Measurements from ENCODE around the gene KLHL6.

The KLHL6 gene

GRCh38 chr3:183542355-183542754 lies 13.2 kb downstream of the KLHL6 start:
- H3K9ac ChIP-seq (ENCODE audit: low read length), result no peak overlapping the region
- H3K36me3 ChIP-seq (ENCODE audit: control insufficient read depth, insufficient read depth, low read length), result no peaks in the 10 kb centered on the region
- no peaks in the 10 kb centered on the region for H3K9me3 ChIP-seq (ENCODE audit: control insufficient read depth, insufficient read depth, low read depth, low read length)
- peaks cover 3% of the 10 kb centered on the region; the same call in 1 of the 2 replicates for H3K27me3 ChIP-seq (ENCODE audit: control insufficient read depth, insufficient read depth, low read length)
- H3K27ac ChIP-seq (ENCODE audit: low read depth, low read length), result no peak overlapping the region
- peaks cover 9% of the 10 kb centered on the region; the same call in 1 of the 2 replicates for H3K4me1 ChIP-seq (ENCODE audit: control insufficient read depth, insufficient read depth, low read length)
- no peak overlapping the region for H3K4me3 ChIP-seq (ENCODE audit: low read depth, low read length)

GRCh38 chr3:183541738-183542137 lies 13.8 kb downstream of the KLHL6 start:
- Histone ChIP-seq H3K4me3 (ENCODE audit: low read depth, low read length) (no peak overlapping the region), H3K4me1 (ENCODE audit: control insufficient read depth, insufficient read depth, low read length) (peaks cover 9% of the 10 kb centered on the region; the same call in 1 of the 2 replicates)

GRCh38 chr3:183541235-183541655 lies 14.3 kb downstream of the KLHL6 start:
- H3K9ac ChIP-seq (ENCODE audit: low read length), result no peak overlapping the region

More at GRCh38 chr3:183541738-183542137, 13.8 kb downstream of the KLHL6 start:
- Histone ChIP-seq H3K9me3 (ENCODE audit: control insufficient read depth, insufficient read depth, low read depth, low read length) (no peaks in the 10 kb centered on the region), H3K27ac (ENCODE audit: low read depth, low read length) (no peak overlapping the region), H3K36me3 (ENCODE audit: control insufficient read depth, insufficient read depth, low read length) (no peaks in the 10 kb centered on the region), H3K27me3 (ENCODE audit: control insufficient read depth, insufficient read depth, low read length) (peaks cover 3% of the 10 kb centered on the region; the same call in 1 of the 2 replicates), H3K9ac (ENCODE audit: low read length) (no peak overlapping the region)

GRCh38 chr3:183540501-183541234 lies 14.8 kb downstream of the KLHL6 start:
- no peaks in the 10 kb centered on the region for H3K9me3 ChIP-seq (ENCODE audit: control insufficient read depth, insufficient read depth, low read depth, low read length)
- H3K27me3 ChIP-seq (ENCODE audit: control insufficient read depth, insufficient read depth, low read length), result peaks cover 7% of the 10 kb centered on the region; the same call in 1 of the 2 replicates
- H3K4me3 ChIP-seq (ENCODE audit: low read depth, low read length), result no peak overlapping the region
- no peak overlapping the region for H3K27ac ChIP-seq (ENCODE audit: low read depth, low read length)
- H3K36me3 ChIP-seq (ENCODE audit: control insufficient read depth, insufficient read depth, low read length), result no peaks in the 10 kb centered on the region
- no peak overlapping the region for H3K9ac ChIP-seq (ENCODE audit: low read length)
- H3K4me1 ChIP-seq (ENCODE audit: control insufficient read depth, insufficient read depth, low read length), result peaks cover 9% of the 10 kb centered on the region; the same call in 1 of the 2 replicates

More at GRCh38 chr3:183541235-183541655, 14.3 kb downstream of the KLHL6 start:
- no peaks in the 10 kb centered on the region for H3K9me3 ChIP-seq (ENCODE audit: control insufficient read depth, insufficient read depth, low read depth, low read length)
- H3K4me3 ChIP-seq (ENCODE audit: low read depth, low read length), result no peak overlapping the region
- no peak overlapping the region for H3K27ac ChIP-seq (ENCODE audit: low read depth, low read length)
- no peaks in the 10 kb centered on the region for H3K36me3 ChIP-seq (ENCODE audit: control insufficient read depth, insufficient read depth, low read length)
- peaks cover 9% of the 10 kb centered on the region; the same call in 1 of the 2 replicates for H3K4me1 ChIP-seq (ENCODE audit: control insufficient read depth, insufficient read depth, low read length)
- H3K27me3 ChIP-seq (ENCODE audit: control insufficient read depth, insufficient read depth, low read length), result peaks cover 7% of the 10 kb centered on the region; the same call in 1 of the 2 replicates

GRCh38 chr3:183539811-183540210 lies 15.7 kb downstream of the KLHL6 start:
- Histone ChIP-seq H3K4me3 (ENCODE audit: low read depth, low read length) (no peak overlapping the region), H3K9me3 (ENCODE audit: control insufficient read depth, insufficient read depth, low read depth, low read length) (no peaks in the 10 kb centered on the region), H3K36me3 (ENCODE audit: control insufficient read depth, insufficient read depth, low read length) (no peaks in the 10 kb centered on the region), H3K4me1 (ENCODE audit: control insufficient read depth, insufficient read depth, low read length) (peaks cover 5% of the 10 kb centered on the region; the same call in 1 of the 2 replicates), H3K9ac (ENCODE audit: low read length) (no peak overlapping the region), H3K27me3 (ENCODE audit: control insufficient read depth, insufficient read depth, low read length) (peaks cover 11% of the 10 kb centered on the region), H3K27ac (ENCODE audit: low read depth, low read length) (no peak overlapping the region)

- no peak overlapping the region for H3K27ac ChIP-seq (ENCODE audit: low read depth, low read length)
- H3K9me3 ChIP-seq (ENCODE audit: control insufficient read depth, insufficient read depth, low read depth, low read length), result no peaks in the 10 kb centered on the region
- peaks cover 9% of the 10 kb centered on the region for H3K4me1 ChIP-seq (ENCODE audit: control insufficient read depth, insufficient read depth, low read length)
- no peak overlapping the region for H3K9ac ChIP-seq (ENCODE audit: low read length)
- no peaks in the 10 kb centered on the region for H3K36me3 ChIP-seq (ENCODE audit: control insufficient read depth, insufficient read depth, low read length)
- peaks cover 11% of the 10 kb centered on the region for H3K27me3 ChIP-seq (ENCODE audit: control insufficient read depth, insufficient read depth, low read length)
- no peak overlapping the region for H3K4me3 ChIP-seq (ENCODE audit: low read depth, low read length)
Observed at GRCh38 chr3:183538486-183538885, 17.0 kb downstream of the KLHL6 start.

GRCh38 chr3:183537295-183537730 lies 18.2 kb downstream of the KLHL6 start:
- Histone ChIP-seq H3K27ac (ENCODE audit: low read depth, low read length) (no peak overlapping the region), H3K4me1 (ENCODE audit: control insufficient read depth, insufficient read depth, low read length) (peaks cover 18% of the 10 kb centered on the region), H3K9me3 (ENCODE audit: control insufficient read depth, insufficient read depth, low read depth, low read length) (no peaks in the 10 kb centered on the region), H3K27me3 (ENCODE audit: control insufficient read depth, insufficient read depth, low read length) (peaks cover 19% of the 10 kb centered on the region), H3K9ac (ENCODE audit: low read length) (no peak overlapping the region), H3K4me3 (ENCODE audit: low read depth, low read length) (no peak overlapping the region), H3K36me3 (ENCODE audit: control insufficient read depth, insufficient read depth, low read length) (no peaks in the 10 kb centered on the region)

GRCh38 chr3:183536238-183536880 lies 19.1 kb downstream of the KLHL6 start:
- peaks cover 18% of the 10 kb centered on the region for H3K4me1 ChIP-seq (ENCODE audit: control insufficient read depth, insufficient read depth, low read length)
- H3K4me3 ChIP-seq (ENCODE audit: low read depth, low read length), result no peak overlapping the region
- H3K36me3 ChIP-seq (ENCODE audit: control insufficient read depth, insufficient read depth, low read length), result no peaks in the 10 kb centered on the region
- H3K27me3 ChIP-seq (ENCODE audit: control insufficient read depth, insufficient read depth, low read length), result peaks cover 27% of the 10 kb centered on the region
- H3K27ac ChIP-seq (ENCODE audit: low read depth, low read length), result no peak overlapping the region
- no peaks in the 10 kb centered on the region; the same call in 1 of the 2 replicates for H3K9me3 ChIP-seq (ENCODE audit: control insufficient read depth, insufficient read depth, low read depth, low read length)
- no peak overlapping the region for H3K9ac ChIP-seq (ENCODE audit: low read length)

- H3K4me3 ChIP-seq (ENCODE audit: low read depth, low read length), result no peak overlapping the region
- peaks cover 27% of the 10 kb centered on the region for H3K27me3 ChIP-seq (ENCODE audit: control insufficient read depth, insufficient read depth, low read length)
- no peak overlapping the region for H3K9ac ChIP-seq (ENCODE audit: low read length)
- H3K4me1 ChIP-seq (ENCODE audit: control insufficient read depth, insufficient read depth, low read length), result peaks cover 18% of the 10 kb centered on the region
- no peaks in the 10 kb centered on the region; the same call in 1 of the 2 replicates for H3K9me3 ChIP-seq (ENCODE audit: control insufficient read depth, insufficient read depth, low read depth, low read length)
- no peaks in the 10 kb centered on the region for H3K36me3 ChIP-seq (ENCODE audit: control insufficient read depth, insufficient read depth, low read length)
- no peak overlapping the region for H3K27ac ChIP-seq (ENCODE audit: low read depth, low read length)
Observed at GRCh38 chr3:183534249-183534648, 21.3 kb downstream of the KLHL6 start.

- H3K27ac ChIP-seq (ENCODE audit: low read depth, low read length), result no peak overlapping the region
- H3K36me3 ChIP-seq (ENCODE audit: control insufficient read depth, insufficient read depth, low read length), result no peaks in the 10 kb centered on the region
- H3K4me1 ChIP-seq (ENCODE audit: control insufficient read depth, insufficient read depth, low read length), result peaks cover 18% of the 10 kb centered on the region
Observed at GRCh38 chr3:183533412-183534132, 21.9 kb downstream of the KLHL6 start.

More at GRCh38 chr3:183533412-183534132, 21.9 kb downstream of the KLHL6 start:
- Histone ChIP-seq H3K9ac (ENCODE audit: low read length) (no peak overlapping the region), H3K9me3 (ENCODE audit: control insufficient read depth, insufficient read depth, low read depth, low read length) (no peaks in the 10 kb centered on the region; the same call in 1 of the 2 replicates), H3K27me3 (ENCODE audit: control insufficient read depth, insufficient read depth, low read length) (peaks cover 27% of the 10 kb centered on the region), H3K4me3 (ENCODE audit: low read depth, low read length) (peak overlapping the region; percentile 44)
